WERI-Rb-1 (cell line): ENCODE data around the gene DKKL1.

ENCODE experiments used
- DNase-seq: peaks from one replicate; pipeline ENCODE4 v3.0.0-alpha.2; 2020
- H3K27ac ChIP-seq: fragments of 250-450 bp; sonication (Bioruptor Pico); 2 replicates; pipeline ENCODE4 v1.5.1; 2020; ENCODE audit warnings: mild to moderate bottlenecking, moderate library complexity
- H3K27me3 ChIP-seq: fragments of 250-450 bp; sonication (Bioruptor Pico); 2 replicates; pipeline ENCODE4 v1.5.1; 2021; ENCODE audit warnings: mild to moderate bottlenecking, low read depth, moderate library complexity; ENCODE audit not compliant: insufficient read depth, severe bottlenecking
- H3K36me3 ChIP-seq: fragments of 250-450 bp; sonication (Bioruptor Pico); 2 replicates; pipeline ENCODE4 v1.5.1; 2020; ENCODE audit warnings: mild to moderate bottlenecking, moderate library complexity
- H3K4me3 ChIP-seq: 2 replicates; pipeline ENCODE4 v1.5.1; 2011; ENCODE audit warnings: low read depth, mild to moderate bottlenecking, control low read depth, low read length
- H3K9me3 ChIP-seq: fragments of 250-450 bp; sonication (Bioruptor Pico); 2 replicates; pipeline ENCODE4 v1.5.1; 2021; ENCODE audit warnings: mild to moderate bottlenecking, moderate library complexity; ENCODE audit not compliant: severe bottlenecking
- CTCF ChIP-seq: IDR thresholded peaks from 2 replicates; pipeline ENCODE4 v1.5.1; 2011; ENCODE audit warnings: low read depth, mild to moderate bottlenecking, control low read depth, inconsistent platforms, low read length

The DKKL1 gene

GRCh38 chr19:49347835-49348234, 15.8 kb upstream of the DKKL1 start:
- H3K4me3 ChIP-seq = no peak overlapping the region
- H3K27ac ChIP-seq = no peak overlapping the region
- DNase-seq = peak; percentile 59
- H3K27me3 ChIP-seq = no peaks in the 10 kb centered on the region
- peaks cover 71% of the 10 kb centered on the region for H3K36me3 ChIP-seq
- no peaks in the 10 kb centered on the region for H3K9me3 ChIP-seq
- no peak for TF ChIP-seq CTCF

- H3K9me3 ChIP-seq = no peaks in the 10 kb centered on the region
- no peak for TF ChIP-seq CTCF
- peaks cover 68% of the 10 kb centered on the region for H3K36me3 ChIP-seq
- no peak for DNase-seq
- H3K27me3 ChIP-seq = no peaks in the 10 kb centered on the region
- H3K27ac ChIP-seq = no peak overlapping the region
- H3K4me3 ChIP-seq = no peak overlapping the region
These were observed 15.1 kb upstream of the DKKL1 start for GRCh38 chr19:49348305-49349189.

GRCh38 chr19:49349567-49349966, 14.1 kb upstream of the DKKL1 start:
- Histone ChIP-seq H3K27ac (no peak overlapping the region), H3K36me3 (peaks cover 68% of the 10 kb centered on the region), H3K4me3 (no peak overlapping the region)

DNA sequence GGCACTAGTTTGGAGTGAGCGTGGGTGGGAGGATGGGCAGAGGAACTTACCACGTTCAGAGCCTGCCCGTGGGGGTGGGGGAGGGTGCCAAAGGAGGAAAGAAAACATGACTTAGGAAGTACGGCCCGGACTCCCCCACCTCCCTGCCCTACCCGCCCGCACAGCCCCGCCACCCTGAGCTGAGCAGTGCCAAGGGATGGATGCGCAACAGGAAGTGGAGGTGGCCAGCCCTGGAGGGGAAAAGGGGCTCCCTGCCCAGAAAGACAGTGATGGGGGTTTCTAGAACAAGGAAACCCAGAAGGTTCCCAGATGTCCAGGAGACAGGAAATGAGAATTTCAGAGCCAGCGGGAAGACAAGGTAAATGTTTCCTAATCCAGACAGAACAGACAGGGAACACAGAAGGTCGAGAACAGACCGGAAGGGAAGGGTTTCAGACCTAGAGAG, 7.7 kb upstream of the DKKL1 start:
- TF ChIP-seq CTCF = no peak

More at GRCh38 chr19:49349567-49349966, 14.1 kb upstream of the DKKL1 start:
- DNase-seq = no peak
- H3K9me3 ChIP-seq = no peaks in the 10 kb centered on the region
- no peak for TF ChIP-seq CTCF
- no peaks in the 10 kb centered on the region for H3K27me3 ChIP-seq

DNA sequence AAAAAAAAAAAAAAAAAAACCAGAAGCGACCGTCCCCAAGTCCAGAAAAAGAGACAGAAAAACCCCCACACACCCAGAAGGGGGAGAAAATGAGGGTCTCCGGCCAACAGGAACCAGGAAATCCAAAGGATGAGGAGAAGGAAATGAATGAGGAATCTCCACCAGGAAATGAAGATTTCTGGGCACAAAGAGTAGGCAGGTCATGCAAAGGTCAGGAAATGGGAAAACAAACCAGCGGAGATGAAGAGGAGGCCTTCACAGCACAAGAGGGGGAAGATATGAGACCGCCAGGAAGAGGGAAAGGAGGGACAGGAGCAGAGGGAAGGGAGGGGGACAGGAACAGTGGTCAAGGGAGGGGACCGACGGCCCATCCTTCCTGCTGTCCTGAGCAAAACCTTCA, 7.3 kb upstream of the DKKL1 start:
- no peaks in the 10 kb centered on the region for H3K9me3 ChIP-seq
- no peak overlapping the region for H3K27ac ChIP-seq
- H3K4me3 ChIP-seq = no peak overlapping the region
- no peak for TF ChIP-seq CTCF
- no peak for DNase-seq
- peaks cover 29% of the 10 kb centered on the region for H3K36me3 ChIP-seq
- no peaks in the 10 kb centered on the region for H3K27me3 ChIP-seq

More for the DNA sequence above, 7.7 kb upstream of the DKKL1 start:
- peaks cover 33% of the 10 kb centered on the region for H3K36me3 ChIP-seq
- no peak for DNase-seq
- no peaks in the 10 kb centered on the region for H3K27me3 ChIP-seq
- H3K9me3 ChIP-seq = no peaks in the 10 kb centered on the region
- no peak overlapping the region for H3K4me3 ChIP-seq
- H3K27ac ChIP-seq = no peak overlapping the region
